GM21825 (cell line): ENCODE results near the gene GSK3A.
A peak's percentile ranks its signal among the peaks of the same experiment; 100 is the strongest.
"Not testable (repeated sequence)": the region's sequence is repeated elsewhere in the genome, so short reads cannot be mapped to it uniquely, and the experiment has no call there.

ENCODE experiments used
- ATAC-seq: cut with Tn5 transposase; IDR thresholded peaks from one replicate; pipeline ENCODE4 v1.9.1; 2021; ENCODE audit warnings: mild to moderate bottlenecking, moderate library complexity; ENCODE audit not compliant: unreplicated experiment

The GSK3A gene

GRCh38 chr19:42269478-42270345, 27.3 kb upstream of the GSK3A start:
- ATAC-seq, result no peak

- peak; percentile 76 for ATAC-seq
Measured at GRCh38 chr19:42268704-42269477, 26.5 kb upstream of the GSK3A start, which contains the start of gene CIC. Gene CIC, plus strand, starts transcription at chr19:42269252. Its CDS starts 2,532 bp downstream, at chr19:42271784.

- peak; percentile 54 for ATAC-seq
Measured at GRCh38 chr19:42268142-42268703, 25.8 kb upstream of the GSK3A start.

GRCh38 chr19:42267644-42268141, 25.3 kb upstream of the GSK3A start:
- no peak for ATAC-seq

GRCh38 chr19:42266928-42267603, 24.7 kb upstream of the GSK3A start:
- ATAC-seq, result not testable (repeated sequence)

- not testable (repeated sequence) for ATAC-seq
Measured at GRCh38 chr19:42266105-42266504, 23.7 kb upstream of the GSK3A start.

GRCh38 chr19:42261763-42262162, 19.4 kb upstream of the GSK3A start:
- ATAC-seq, result no peak

- not testable (repeated sequence) for ATAC-seq
Measured at GRCh38 chr19:42257842-42258241, 15.4 kb upstream of the GSK3A start.

GRCh38 chr19:42255766-42256745, 13.7 kb upstream of the GSK3A start:
- no peak for ATAC-seq

GRCh38 chr19:42254850-42255765, 12.7 kb upstream of the GSK3A start, which contains the start of gene ERF:
Gene ERF, minus strand, starts transcription at chr19:42255128. Its CDS starts 129 bp downstream, at chr19:42254999.
- ATAC-seq, result peak; percentile 57

- ATAC-seq, result no peak
Measured at GRCh38 chr19:42254089-42254849, 11.9 kb upstream of the GSK3A start.

GRCh38 chr19:42253245-42254088, 11.1 kb upstream of the GSK3A start:
- ATAC-seq, result no peak

GRCh38 chr19:42252365-42253244, 10.2 kb upstream of the GSK3A start:
- ATAC-seq, result no peak

- no peak for ATAC-seq
Measured at GRCh38 chr19:42251572-42252358, 9.4 kb upstream of the GSK3A start.
